Testis (tissue), 3 donors: Measurements from ENCODE around the gene PERP. TPM values are rescaled to one million over a fixed set of nuclear protein-coding genes. Genes with fewer than 3 reads are reported as not detected.

Source experiments
- DNase-seq: peaks from one replicate; pipeline ENCODE4 v3.0.0-alpha.2; 2019
- H3K27ac ChIP-seq, 2 donors: fragments of 200-600 bp; sonication (generic); one replicate each; pipeline ENCODE4 v1.5.1; 2019
- H3K27me3 ChIP-seq: fragments of 200-600 bp; sonication (generic); one replicate; pipeline ENCODE4 v1.5.1; 2019
- H3K36me3 ChIP-seq: fragments of 200-600 bp; sonication (generic); one replicate; pipeline ENCODE4 v1.5.1; 2017; ENCODE audit warnings: low read depth; ENCODE audit errors: missing control alignments
- H3K4me1 ChIP-seq: fragments of 200-600 bp; sonication (generic); one replicate; pipeline ENCODE4 v1.5.1; 2019
- H3K4me3 ChIP-seq, 2 donors: fragments of 200-600 bp; sonication (generic); one replicate each; pipeline ENCODE4 v1.5.1; 2017 to 2019
- H3K9me3 ChIP-seq: fragments of 200-600 bp; sonication (generic); one replicate; pipeline ENCODE4 v1.5.1; 2017
- POLR2A ChIP-seq: fragments of 450-650 bp; IDR thresholded peaks from one replicate; pipeline ENCODE4 v1.6.1; 2017; ENCODE audit warnings: antibody characterized with exemption, mild to moderate bottlenecking, moderate library complexity
- WGBS, 2 donors: methylation state at CpG; one replicate each; pipeline ENCODE4 v1.1.5; 2018; 5-methylcytosine and 5-hydroxymethylcytosine counted together
- intact Hi-C: fragments of 100-400 bp; cut with DNase I; formaldehyde crosslinking; loops from one replicate; pipeline ENCODE4 v1.15.1; 2023; ENCODE audit warnings: low total_unique reads
- polyA plus RNA-seq: library from polyadenylated mRNA; stranded (reverse); fragments of 350-450 nt; fragmentation: Illumina TruSeq; extraction: RNeasy Lipid Tissue Mini Kit (QIAGEN cat#74804); gene quantifications from one replicate; pipeline ENCODE4 v1.2.3, GENCODE V29; 2014; ENCODE audit warnings: low read depth, low replicate concordance; ENCODE audit not compliant: insufficient read depth
- total RNA-seq, 2 donors: library from RNA; depleted of rRNA; stranded (reverse); fragments of >200 nt; gene quantifications; one replicate each; pipeline ENCODE4 v1.2.3, GENCODE V29; 2016
- TF ChIP-seq, protein P1 (sequence below), 3 experiments: fragments of 450-650 bp in 2 of 3; fragments of 200-600 bp in 1 of 3; sonication (generic) in 1 of 3; IDR thresholded peaks; one replicate each; pipeline ENCODE4 v1.5.1; 2016 to 2019; ENCODE audit warnings: antibody characterized with exemption in 3 of 3, mild to moderate bottlenecking in 2 of 3, moderate library complexity in 1 of 3

Gene PERP
- total and polyA plus RNA-seq, 3 donors from 2014 or later = 7.0 to 13.8 (median 8.2) TPM

DNA sequence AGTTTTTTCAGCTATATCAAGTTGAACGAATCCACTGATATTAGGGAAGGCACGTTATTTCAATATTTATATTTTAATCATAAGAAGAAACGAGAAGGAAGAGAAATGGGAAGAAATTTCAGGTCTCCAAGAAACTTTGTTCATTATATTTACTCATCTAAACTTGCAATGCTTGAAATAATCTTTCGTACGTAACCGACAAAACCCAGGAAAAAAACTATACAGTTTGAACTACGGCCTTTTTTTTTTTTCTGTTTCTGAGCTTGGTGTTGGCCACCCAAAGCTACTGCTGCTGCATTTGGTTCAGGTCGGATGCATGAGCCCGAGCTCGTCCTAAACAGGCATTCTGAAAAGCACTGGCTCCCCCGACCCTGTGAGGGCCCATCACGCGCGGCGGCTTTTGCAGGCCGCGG, 548 bp downstream of the PERP start:
- H3K36me3 ChIP-seq = no peaks in the 10 kb centered on the region
- no peaks in the 10 kb centered on the region for H3K4me1 ChIP-seq
- H3K9me3 ChIP-seq = no peaks in the 10 kb centered on the region
- DNase-seq = no peak
- H3K4me3 ChIP-seq = peak overlapping the region; percentile 55 to 74
- intact Hi-C loops = loop anchor here (10.0 kb wide), 1 partner anchor 102 kb away; no protein-coding TSS in a partner anchor
- peak overlapping the region in 1 of 2 donors; percentile 57 for H3K27ac ChIP-seq
- no peak for TF ChIP-seq POLR2A
- TF ChIP-seq, protein P1, sequence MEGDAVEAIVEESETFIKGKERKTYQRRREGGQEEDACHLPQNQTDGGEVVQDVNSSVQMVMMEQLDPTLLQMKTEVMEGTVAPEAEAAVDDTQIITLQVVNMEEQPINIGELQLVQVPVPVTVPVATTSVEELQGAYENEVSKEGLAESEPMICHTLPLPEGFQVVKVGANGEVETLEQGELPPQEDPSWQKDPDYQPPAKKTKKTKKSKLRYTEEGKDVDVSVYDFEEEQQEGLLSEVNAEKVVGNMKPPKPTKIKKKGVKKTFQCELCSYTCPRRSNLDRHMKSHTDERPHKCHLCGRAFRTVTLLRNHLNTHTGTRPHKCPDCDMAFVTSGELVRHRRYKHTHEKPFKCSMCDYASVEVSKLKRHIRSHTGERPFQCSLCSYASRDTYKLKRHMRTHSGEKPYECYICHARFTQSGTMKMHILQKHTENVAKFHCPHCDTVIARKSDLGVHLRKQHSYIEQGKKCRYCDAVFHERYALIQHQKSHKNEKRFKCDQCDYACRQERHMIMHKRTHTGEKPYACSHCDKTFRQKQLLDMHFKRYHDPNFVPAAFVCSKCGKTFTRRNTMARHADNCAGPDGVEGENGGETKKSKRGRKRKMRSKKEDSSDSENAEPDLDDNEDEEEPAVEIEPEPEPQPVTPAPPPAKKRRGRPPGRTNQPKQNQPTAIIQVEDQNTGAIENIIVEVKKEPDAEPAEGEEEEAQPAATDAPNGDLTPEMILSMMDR (IDR thresholded peaks at IDR 0.05) = no peak
- no peaks in the 10 kb centered on the region for H3K27me3 ChIP-seq
- WGBS, 2 donors = 5 to 8% methylated on average over 17 of the region's 17 CpGs

DNA sequence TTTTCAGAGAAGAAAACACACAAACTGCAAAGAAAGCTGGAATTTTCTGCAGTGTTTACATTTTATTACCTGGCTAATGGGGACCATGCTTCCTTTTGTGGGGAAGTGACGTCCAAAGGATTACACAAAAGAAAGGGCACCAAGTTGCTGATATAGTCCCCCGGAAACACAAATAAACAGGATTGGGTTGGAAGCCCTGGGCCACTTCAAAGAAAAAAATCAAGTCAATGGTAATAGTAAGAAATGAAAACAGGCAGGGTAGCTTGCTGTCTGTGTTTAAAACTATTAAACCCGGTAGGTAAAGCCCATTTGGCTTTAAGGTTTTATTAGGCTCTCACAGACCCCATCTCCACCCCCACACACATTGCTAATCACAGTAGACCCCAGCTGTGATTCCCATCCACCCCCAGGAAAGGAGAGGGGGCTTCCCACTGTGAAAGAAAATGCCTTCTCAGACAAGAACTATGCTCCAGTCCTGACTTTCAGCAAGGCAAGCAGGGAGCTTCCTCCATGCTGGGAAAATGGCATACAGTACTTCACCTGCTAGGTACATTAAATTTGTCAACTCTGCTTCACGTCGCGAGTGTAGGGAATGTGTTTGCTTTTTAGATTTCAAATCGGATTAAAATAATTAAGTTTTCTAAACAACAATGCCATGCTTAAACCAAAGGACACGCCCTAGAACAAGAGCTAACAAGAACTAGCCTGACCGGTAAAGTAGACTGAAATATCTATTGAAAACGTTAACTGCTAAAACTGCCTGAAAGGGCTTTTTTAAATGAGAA, 1.1 kb downstream of the PERP start:
- 32 to 36% methylated on average over 10 of the region's 10 CpGs for WGBS, 2 donors
- no peaks in the 10 kb centered on the region for H3K36me3 ChIP-seq
- H3K4me1 ChIP-seq = no peaks in the 10 kb centered on the region
- TF ChIP-seq, protein P1 (IDR thresholded peaks at IDR 0.05) = no peak
- no peak for TF ChIP-seq POLR2A
- no peaks in the 10 kb centered on the region for H3K27me3 ChIP-seq
- no peak overlapping the region for H3K27ac ChIP-seq
- H3K9me3 ChIP-seq = no peaks in the 10 kb centered on the region
- H3K4me3 ChIP-seq = no peak overlapping the region
- DNase-seq = no peak
- intact Hi-C loops = loop anchor here (10.0 kb wide), 1 partner anchor 101 kb away; no protein-coding TSS in a partner anchor

DNA sequence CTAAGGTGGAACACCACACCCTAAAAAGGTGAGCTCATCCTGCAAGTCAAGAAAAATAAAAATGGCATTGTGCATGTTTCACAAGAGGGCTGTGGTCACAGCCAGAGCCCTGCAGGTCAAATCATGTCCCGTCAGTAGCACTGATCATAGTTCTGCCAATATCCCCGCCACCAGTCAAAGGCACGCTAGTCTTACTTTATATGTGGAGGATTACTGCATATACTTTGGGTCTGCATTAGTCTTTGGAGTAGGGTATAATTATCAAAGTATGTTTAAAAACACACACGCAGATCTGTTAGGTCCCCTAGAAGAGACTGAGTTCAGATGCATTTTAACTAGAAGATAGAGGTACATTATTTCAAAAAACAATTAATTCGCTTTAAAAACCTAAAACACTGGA, 1.8 kb downstream of the PERP start:
- Histone ChIP-seq H3K4me1 (no peaks in the 10 kb centered on the region), H3K4me3 (no peak overlapping the region), H3K27me3 (no peaks in the 10 kb centered on the region), H3K36me3 (no peaks in the 10 kb centered on the region), H3K27ac (no peak overlapping the region), H3K9me3 (no peaks in the 10 kb centered on the region)
- intact Hi-C loops = loop anchor here (10.0 kb wide), 1 partner anchor 101 kb away; no protein-coding TSS in a partner anchor
- WGBS, 2 donors = 81 to 92% methylated on average over 5 of the region's 5 CpGs
- no peak for DNase-seq
- TF ChIP-seq, protein P1 (IDR thresholded peaks at IDR 0.05) = no peak

DNA sequence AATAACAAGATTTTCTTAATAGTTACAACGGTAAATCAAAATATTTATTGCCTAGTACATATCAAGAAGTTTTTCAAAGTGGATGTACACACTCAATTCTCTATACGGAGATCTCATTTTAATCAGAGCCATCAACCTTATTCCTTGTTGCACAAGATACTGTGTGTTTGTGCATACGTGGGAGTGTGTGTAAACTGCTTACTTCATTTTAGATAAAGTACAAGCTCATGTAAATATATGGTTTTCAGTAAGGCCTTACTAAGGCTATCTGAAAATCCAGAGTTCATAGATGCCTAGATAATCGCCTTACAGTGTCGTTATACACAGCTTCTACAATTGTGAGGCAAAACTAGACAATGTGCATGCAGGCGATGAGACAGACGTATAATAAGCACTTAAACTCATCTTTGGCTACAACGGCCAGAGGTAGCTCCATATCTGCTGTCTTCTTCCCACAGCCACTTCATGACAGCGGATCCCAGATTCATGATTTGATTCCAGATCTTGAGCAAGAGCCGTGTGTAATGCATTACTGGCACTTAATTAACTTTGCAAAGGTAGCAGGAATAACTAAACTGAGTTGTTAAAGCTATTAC, 2.5 kb downstream of the PERP start:
- no peaks in the 10 kb centered on the region for H3K9me3 ChIP-seq
- 78 to 92% methylated on average over 10 of the region's 10 CpGs for WGBS, 2 donors
- TF ChIP-seq POLR2A = no peak
- TF ChIP-seq, protein P1 (IDR thresholded peaks at IDR 0.05) = no peak
- intact Hi-C loops = loop anchor here (10.0 kb wide), 1 partner anchor 100 kb away; no protein-coding TSS in a partner anchor
- no peaks in the 10 kb centered on the region for H3K36me3 ChIP-seq
- H3K4me3 ChIP-seq = no peak overlapping the region
- no peaks in the 10 kb centered on the region for H3K27me3 ChIP-seq
- DNase-seq = no peak
- no peak overlapping the region for H3K27ac ChIP-seq
- H3K4me1 ChIP-seq = no peaks in the 10 kb centered on the region
